ENCODE results near the gene NOS1. TPM values are rescaled to one million over a fixed set of nuclear protein-coding genes. Genes with fewer than 3 reads are reported as not detected.
"Not testable (repeated sequence)": the region's sequence is repeated elsewhere in the genome, so short reads cannot be mapped to it uniquely, and the experiment has no call there.

NOS1 gene
- total RNA-seq, 2 donors from 2014 or later = 0.07 TPM; not detected in 1

DNA sequence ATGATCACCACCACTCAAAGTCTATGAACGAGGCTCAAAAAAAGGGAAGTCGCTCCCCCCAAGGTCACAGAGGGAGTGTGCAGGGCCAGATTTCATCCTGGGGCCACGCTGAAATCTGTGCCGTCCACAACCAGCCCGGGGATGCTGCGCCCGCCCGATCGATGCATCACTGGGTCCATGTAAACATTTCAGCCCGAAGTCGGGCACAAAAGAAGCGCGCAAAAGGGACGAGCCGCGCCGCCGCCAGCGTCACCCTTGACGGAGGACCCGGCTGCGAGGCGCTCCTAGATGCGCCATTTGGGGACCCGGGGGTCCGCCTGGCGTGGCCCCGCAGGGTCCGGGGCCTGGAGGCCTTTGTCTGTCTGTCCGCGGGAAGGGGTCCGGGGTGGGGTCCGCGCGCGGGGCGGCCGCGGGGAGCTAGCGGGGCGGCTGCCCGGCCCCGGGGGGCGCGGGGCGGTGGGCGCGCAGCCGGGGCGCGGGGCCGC lies 171.7 kb downstream of the NOS1 start:
- peaks cover 0 to 7% of the 10 kb centered on the region in 2 donors for H3K9me3 Mint-ChIP-seq
- peak overlapping the region; percentile 69 to 89 for H3K27ac Mint-ChIP-seq
- DNase-seq (ENCODE audit: low spot score in 2 of 2) (peak; percentile 35 to 56), ATAC-seq (peak; percentile 36 to 38)
- H3K36me3 Mint-ChIP-seq = peaks cover 9 to 31% of the 10 kb centered on the region in 2 donors

- ATAC-seq (no peak), DNase-seq (ENCODE audit: low spot score in 2 of 2) (no peak)
- H3K36me3 Mint-ChIP-seq = peaks cover 9 to 37% of the 10 kb centered on the region in 2 donors
- peaks cover 0 to 7% of the 10 kb centered on the region in 2 donors for H3K9me3 Mint-ChIP-seq
- H3K27ac Mint-ChIP-seq = peak overlapping the region; percentile 69 to 89
Measured at GRCh38 chr12:117188961-117189724, 172.3 kb downstream of the NOS1 start.

DNA sequence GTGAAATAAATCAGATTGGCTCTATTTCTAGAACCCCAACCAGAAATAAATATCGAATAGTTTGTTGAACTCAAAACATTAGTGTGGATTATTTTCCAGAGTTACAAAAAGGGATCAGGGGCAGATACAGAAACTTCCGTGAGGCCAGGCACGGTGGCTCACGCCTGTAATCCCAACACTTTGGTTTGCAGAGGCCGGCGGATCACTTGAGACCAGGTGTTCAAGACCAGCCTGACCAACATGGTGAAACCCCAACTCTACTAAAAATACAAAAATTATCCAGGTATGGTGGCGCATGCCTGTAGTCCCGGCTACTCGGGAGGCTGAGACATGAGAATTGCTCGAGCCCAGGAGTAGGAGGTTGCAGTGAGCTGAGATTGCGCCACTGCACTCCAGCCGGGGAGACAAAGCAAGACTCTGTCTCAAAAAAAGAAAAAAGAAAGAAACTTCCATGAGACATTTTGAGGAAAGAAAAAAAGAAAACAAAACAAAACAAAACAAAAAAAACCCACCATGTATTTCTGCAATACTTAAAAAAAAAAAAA lies 173.2 kb downstream of the NOS1 start:
- Mint-ChIP-seq H3K36me3 (peaks cover 9 to 41% of the 10 kb centered on the region in 2 donors), H3K9me3 (no peaks in the 10 kb centered on the region), H3K27ac (peak overlapping the region in 1 of 2 donors; percentile 89)
- DNase-seq (ENCODE audit: low spot score in 2 of 2) (no peak), ATAC-seq (no peak)

GRCh38 chr12:117187421-117187820 lies 174.0 kb downstream of the NOS1 start:
- Mint-ChIP-seq H3K9me3 (no peaks in the 10 kb centered on the region), H3K36me3 (peaks cover 9 to 41% of the 10 kb centered on the region in 2 donors), H3K27ac (no peak overlapping the region)
- ATAC-seq = no peak
- DNase-seq (ENCODE audit: low spot score in 2 of 2) = no peak

GRCh38 chr12:117182866-117183265 lies 178.6 kb downstream of the NOS1 start:
- peaks cover 19 to 54% of the 10 kb centered on the region in 2 donors for H3K36me3 Mint-ChIP-seq
- no peaks in the 10 kb centered on the region for H3K9me3 Mint-ChIP-seq
- ATAC-seq (no peak), DNase-seq (ENCODE audit: low spot score in 2 of 2) (no peak)
- no peak overlapping the region for H3K27ac Mint-ChIP-seq

DNA sequence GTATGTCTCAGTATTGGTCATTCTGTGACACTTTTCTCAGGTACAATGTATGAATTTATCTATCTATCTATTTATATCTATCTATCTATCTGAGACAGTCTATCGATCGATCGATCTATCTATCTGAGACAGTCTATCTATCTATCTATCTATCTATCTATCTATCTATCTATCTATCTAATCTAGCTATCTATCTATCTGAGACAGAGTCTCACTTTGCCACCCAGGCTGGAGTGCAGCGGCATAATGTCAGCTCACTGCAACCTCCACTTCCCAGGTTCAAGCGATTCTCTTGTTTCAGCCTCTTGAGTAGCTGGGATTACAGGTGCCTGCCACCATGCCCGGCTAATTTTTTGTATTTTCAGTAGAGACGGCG lies 180.0 kb downstream of the NOS1 start:
- not testable (repeated sequence) for H3K9me3 Mint-ChIP-seq, H3K27ac Mint-ChIP-seq, ATAC-seq
- peak in 1 of 2 donors; percentile 16 for DNase-seq (ENCODE audit: low spot score in 2 of 2)
- H3K36me3 Mint-ChIP-seq = peaks cover 19 to 47% of the 10 kb centered on the region in 2 donors

- ATAC-seq (no peak), DNase-seq (ENCODE audit: low spot score in 2 of 2) (no peak)
- Mint-ChIP-seq H3K27ac (no peak overlapping the region), H3K9me3 (no peaks in the 10 kb centered on the region), H3K36me3 (peaks cover 19 to 47% of the 10 kb centered on the region in 2 donors)
Measured at GRCh38 chr12:117180758-117181467, 180.5 kb downstream of the NOS1 start.

DNA sequence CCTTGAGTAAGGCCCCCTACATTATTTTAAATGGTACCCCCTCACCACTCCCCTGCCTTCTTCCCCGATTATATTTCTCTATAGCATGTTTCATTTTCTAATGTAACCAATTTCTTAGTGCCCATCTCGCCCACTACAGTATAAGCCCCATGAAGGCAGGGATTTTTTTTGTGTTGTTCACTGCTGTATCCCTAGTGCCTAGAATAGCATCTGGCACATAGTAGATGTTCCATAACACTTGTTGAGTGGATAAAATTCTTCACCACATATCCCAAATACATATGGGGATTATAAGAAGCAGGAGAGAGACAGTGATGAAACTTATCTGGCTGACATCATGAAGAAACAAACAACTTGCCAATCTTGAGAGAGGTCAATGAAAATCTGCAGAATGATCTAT lies 182.7 kb downstream of the NOS1 start:
- ATAC-seq (no peak), DNase-seq (ENCODE audit: low spot score in 2 of 2) (no peak)
- Mint-ChIP-seq H3K27ac (peak overlapping the region in 1 of 2 donors; percentile 9), H3K36me3 (peaks cover 19 to 30% of the 10 kb centered on the region in 2 donors), H3K9me3 (no peaks in the 10 kb centered on the region)

DNA sequence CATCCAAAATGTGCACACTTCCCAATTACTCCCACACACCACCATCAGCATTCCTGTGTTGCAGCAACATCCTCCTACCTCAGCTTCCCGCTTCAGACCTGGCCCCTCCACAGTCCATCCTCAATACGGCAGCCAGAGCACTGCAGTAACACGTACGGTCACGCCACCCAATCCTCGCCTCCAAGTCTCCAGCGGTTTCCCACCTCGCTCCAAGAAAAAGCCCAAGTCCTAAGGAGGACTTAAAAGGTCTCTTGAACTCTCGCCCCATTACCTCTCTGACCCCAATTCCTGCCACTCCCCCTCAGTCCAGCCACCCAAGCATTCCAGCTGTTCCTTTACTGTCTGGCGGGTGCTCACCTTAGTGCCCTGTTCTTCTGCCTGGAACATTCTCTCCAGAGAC lies 183.1 kb downstream of the NOS1 start:
- DNase-seq (ENCODE audit: low spot score in 2 of 2) (no peak), ATAC-seq (no peak)
- Mint-ChIP-seq H3K36me3 (peaks cover 19 to 26% of the 10 kb centered on the region in 2 donors), H3K9me3 (no peaks in the 10 kb centered on the region), H3K27ac (peak overlapping the region; percentile 9 to 23)

DNA sequence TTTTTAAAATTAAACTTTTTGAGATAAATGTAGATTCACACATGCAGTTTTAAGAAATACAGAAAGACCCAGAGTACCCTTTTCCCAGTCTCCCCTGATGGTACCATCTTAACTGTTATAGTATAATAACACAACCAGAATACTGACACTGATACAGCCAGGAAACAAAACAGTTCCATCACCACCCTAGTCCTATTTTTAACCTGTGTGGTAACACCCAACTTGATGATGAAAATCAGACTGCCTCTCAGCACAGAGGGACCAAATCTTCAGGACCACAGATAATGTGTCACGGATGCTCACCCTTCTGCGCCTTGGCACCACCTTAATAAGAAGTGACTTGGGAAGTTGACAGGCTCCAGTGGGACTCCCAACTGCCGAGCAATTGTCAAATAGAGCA lies 189.3 kb downstream of the NOS1 start:
- peaks cover 4 to 9% of the 10 kb centered on the region in 2 donors for H3K36me3 Mint-ChIP-seq
- H3K9me3 Mint-ChIP-seq = no peaks in the 10 kb centered on the region
- H3K27ac Mint-ChIP-seq = peak overlapping the region in 1 of 2 donors; percentile 7
- no peak for DNase-seq (ENCODE audit: low spot score in 2 of 2)
- no peak for ATAC-seq

- ATAC-seq = no peak
- H3K27ac Mint-ChIP-seq = peak overlapping the region in 1 of 2 donors; percentile 7
- no peak for DNase-seq (ENCODE audit: low spot score in 2 of 2)
- no peaks in the 10 kb centered on the region for H3K9me3 Mint-ChIP-seq
- peaks cover 4 to 14% of the 10 kb centered on the region in 2 donors for H3K36me3 Mint-ChIP-seq
Measured at GRCh38 chr12:117171499-117172162, 189.8 kb downstream of the NOS1 start.

DNA sequence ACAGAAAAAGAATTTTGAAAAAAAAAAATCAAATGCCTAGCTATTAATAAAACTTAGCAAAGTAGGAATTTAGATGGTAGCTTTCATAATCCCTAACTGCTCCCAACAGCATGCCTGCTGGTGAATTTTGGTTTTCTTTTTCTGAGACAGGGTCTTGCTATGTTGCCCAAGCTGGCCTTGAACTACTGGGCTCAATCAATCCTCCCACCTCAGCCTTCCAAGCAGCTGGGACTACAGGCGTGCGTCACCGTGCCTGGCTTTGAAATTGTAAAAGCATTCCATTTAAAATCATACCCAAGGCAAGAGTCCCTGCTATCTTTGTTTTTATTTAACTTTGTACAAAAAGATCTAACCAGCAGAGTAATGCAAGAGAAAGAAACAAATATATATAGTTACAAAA lies 191.9 kb downstream of the NOS1 start:
- no peak for ATAC-seq

GRCh38 chr12:117168976-117169375 lies 192.4 kb downstream of the NOS1 start:
- no peak for ATAC-seq
- Mint-ChIP-seq H3K36me3 (peaks cover 4 to 15% of the 10 kb centered on the region in 2 donors), H3K9me3 (no peaks in the 10 kb centered on the region), H3K27ac (no peak overlapping the region)
- DNase-seq (ENCODE audit: low spot score in 2 of 2) = no peak

More for the DNA sequence above, 191.9 kb downstream of the NOS1 start:
- no peak for DNase-seq (ENCODE audit: low spot score in 2 of 2)
- Mint-ChIP-seq H3K27ac (no peak overlapping the region), H3K9me3 (no peaks in the 10 kb centered on the region), H3K36me3 (peaks cover 4 to 15% of the 10 kb centered on the region in 2 donors)

DNA sequence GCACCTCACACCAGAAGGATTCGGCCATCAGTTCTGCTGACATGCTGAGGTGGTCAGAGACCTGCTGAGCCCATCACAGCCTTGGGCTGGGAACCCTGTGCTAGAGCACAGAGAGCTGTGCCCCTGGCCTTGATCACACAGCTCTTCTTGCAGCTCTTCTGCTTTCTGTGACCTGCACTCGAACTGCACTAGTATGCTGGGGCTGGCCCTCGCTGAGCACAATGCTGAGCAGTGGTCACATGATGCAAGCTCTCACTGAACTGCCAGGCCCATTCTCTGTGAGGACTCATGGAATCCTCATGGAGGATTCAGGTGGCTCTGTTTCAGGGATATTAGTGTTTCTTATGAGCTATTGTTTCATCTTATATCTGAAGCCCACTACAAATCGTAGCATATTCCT lies 193.7 kb downstream of the NOS1 start:
- Mint-ChIP-seq H3K36me3 (peaks cover 4 to 15% of the 10 kb centered on the region in 2 donors), H3K27ac (no peak overlapping the region), H3K9me3 (no peaks in the 10 kb centered on the region)
- no peak for DNase-seq (ENCODE audit: low spot score in 2 of 2)
- no peak for ATAC-seq

GRCh38 chr12:117166107-117166506 lies 195.3 kb downstream of the NOS1 start:
- Mint-ChIP-seq H3K27ac (no peak overlapping the region), H3K36me3 (peaks cover 9 to 15% of the 10 kb centered on the region in 2 donors), H3K9me3 (no peaks in the 10 kb centered on the region)
- ATAC-seq (no peak), DNase-seq (ENCODE audit: low spot score in 2 of 2) (no peak)

DNA sequence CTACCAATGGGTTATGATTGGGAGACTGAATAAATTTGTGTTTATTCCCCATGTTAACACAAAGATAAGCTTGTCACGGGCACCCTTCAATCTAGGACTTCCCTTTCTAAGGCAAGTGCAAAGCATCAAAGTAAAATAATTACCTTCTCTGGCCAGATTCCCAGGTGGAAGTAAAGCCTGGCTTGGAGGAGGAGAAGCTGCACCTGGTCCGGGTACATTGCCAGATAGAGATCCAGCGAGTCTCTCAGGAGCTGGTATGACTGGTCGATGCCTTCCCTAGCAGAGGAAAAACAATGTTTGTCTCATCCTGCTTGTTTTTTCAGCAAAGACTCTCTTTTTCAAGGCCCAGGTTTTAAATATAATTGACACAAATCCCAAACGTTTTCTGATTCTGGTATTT lies 196.1 kb downstream of the NOS1 start:
- Mint-ChIP-seq H3K36me3 (peaks cover 9 to 10% of the 10 kb centered on the region in 2 donors), H3K27ac (no peak overlapping the region), H3K9me3 (no peaks in the 10 kb centered on the region)
- DNase-seq (ENCODE audit: low spot score in 2 of 2) = no peak
- no peak for ATAC-seq

GRCh38 chr12:117162633-117163032 lies 198.8 kb downstream of the NOS1 start:
- DNase-seq (ENCODE audit: low spot score in 2 of 2) = no peak
- H3K9me3 Mint-ChIP-seq = no peaks in the 10 kb centered on the region
- H3K27ac Mint-ChIP-seq = no peak overlapping the region
- H3K36me3 Mint-ChIP-seq = peaks cover 8 to 9% of the 10 kb centered on the region in 2 donors
- ATAC-seq = no peak
